BJ (cell line): ENCODE results near the gene C1QL2. TPM values are rescaled to one million over a fixed set of nuclear protein-coding genes. Genes with fewer than 3 reads are reported as not detected.

ENCODE experiments used
- CTCF ChIA-PET: fragments of 350-600 bp; formaldehyde crosslinking; extraction: SDS; loops from one replicate; lab custom pipeline; 2021; ENCODE audit warnings: antibody characterized with exemption, inconsistent platforms; lab: Yijun Ruan, JAX
- POLR2A ChIA-PET: fragments of 300-600 bp; sonication (Branson Sonifier 250); formaldehyde crosslinking; extraction: SDS; loops from one replicate; lab custom pipeline; 2021; ENCODE audit warnings: antibody characterized with exemption; lab: Charles Lee
- DNase-seq: peaks from one replicate; pipeline ENCODE4 v3.0.0-alpha.2; 2011; ENCODE audit warnings: low read depth
- H3K27me3 ChIP-seq: 2 replicates; pipeline ENCODE4 v1.6.0; 2011; ENCODE audit warnings: low read length; ENCODE audit not compliant: control insufficient read depth, insufficient read depth
- H3K36me3 ChIP-seq: 2 replicates; pipeline ENCODE4 v1.5.1; 2011; ENCODE audit warnings: low read length; ENCODE audit not compliant: control insufficient read depth, insufficient read depth
- H3K4me3 ChIP-seq: 2 replicates; pipeline ENCODE4 v1.5.1; 2011; ENCODE audit warnings: low read depth, mild to moderate bottlenecking, control low read depth, low read length
- polyA plus RNA-seq: library from polyadenylated mRNA; depleted of rRNA; stranded (reverse); fragments of >200 nt; gene quantifications from 2 replicates; pipeline ENCODE4 v1.2.3, GENCODE V29; 2011
- TF ChIP-seq, protein P1 (sequence below): IDR thresholded peaks from 2 replicates; pipeline ENCODE4 v1.5.1; 2011; ENCODE audit warnings: low read depth, mild to moderate bottlenecking, control low read depth, inconsistent platforms, low read length, moderate library complexity; ENCODE audit not compliant: insufficient read depth

C1QL2 gene
- polyA plus RNA-seq, 1 experiment, result not detected

DNA sequence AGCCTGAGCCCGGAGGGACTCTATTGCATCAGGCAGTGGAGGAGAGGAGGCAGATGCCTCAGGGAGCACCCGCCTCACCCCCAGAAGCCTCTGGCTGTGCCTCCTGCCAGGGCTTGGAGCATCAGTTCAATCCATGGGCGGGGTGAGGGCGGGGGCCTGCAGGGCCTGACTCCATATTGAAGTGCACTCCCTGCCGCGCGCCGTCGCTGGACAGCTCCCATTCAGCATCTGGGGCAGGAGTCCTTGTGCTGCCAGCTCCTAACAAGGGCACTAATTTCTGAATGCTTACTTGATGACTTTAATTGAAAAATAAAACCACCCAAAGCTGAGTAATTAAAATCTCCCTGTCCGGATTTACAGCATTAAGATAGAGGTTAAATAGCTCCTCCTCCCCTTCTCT lies 23.8 kb downstream of the C1QL2 start:
- TF ChIP-seq, protein P1, sequence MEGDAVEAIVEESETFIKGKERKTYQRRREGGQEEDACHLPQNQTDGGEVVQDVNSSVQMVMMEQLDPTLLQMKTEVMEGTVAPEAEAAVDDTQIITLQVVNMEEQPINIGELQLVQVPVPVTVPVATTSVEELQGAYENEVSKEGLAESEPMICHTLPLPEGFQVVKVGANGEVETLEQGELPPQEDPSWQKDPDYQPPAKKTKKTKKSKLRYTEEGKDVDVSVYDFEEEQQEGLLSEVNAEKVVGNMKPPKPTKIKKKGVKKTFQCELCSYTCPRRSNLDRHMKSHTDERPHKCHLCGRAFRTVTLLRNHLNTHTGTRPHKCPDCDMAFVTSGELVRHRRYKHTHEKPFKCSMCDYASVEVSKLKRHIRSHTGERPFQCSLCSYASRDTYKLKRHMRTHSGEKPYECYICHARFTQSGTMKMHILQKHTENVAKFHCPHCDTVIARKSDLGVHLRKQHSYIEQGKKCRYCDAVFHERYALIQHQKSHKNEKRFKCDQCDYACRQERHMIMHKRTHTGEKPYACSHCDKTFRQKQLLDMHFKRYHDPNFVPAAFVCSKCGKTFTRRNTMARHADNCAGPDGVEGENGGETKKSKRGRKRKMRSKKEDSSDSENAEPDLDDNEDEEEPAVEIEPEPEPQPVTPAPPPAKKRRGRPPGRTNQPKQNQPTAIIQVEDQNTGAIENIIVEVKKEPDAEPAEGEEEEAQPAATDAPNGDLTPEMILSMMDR, result no peak
- DNase-seq, result no peak
- Histone ChIP-seq H3K27me3 (0 out of 2 replicates have a peak, but pooled peaks cover 1% of the 10 kb centered on the region), H3K4me3 (no peak overlapping the region), H3K36me3 (no peaks in the 10 kb centered on the region)
- POLR2A ChIA-PET, result no interaction called here
- CTCF ChIA-PET, result interaction anchor here (0.7 kb wide), 1 partner anchor 9 kb away, joined by 3 read pairs; no protein-coding TSS in a partner anchor

DNA sequence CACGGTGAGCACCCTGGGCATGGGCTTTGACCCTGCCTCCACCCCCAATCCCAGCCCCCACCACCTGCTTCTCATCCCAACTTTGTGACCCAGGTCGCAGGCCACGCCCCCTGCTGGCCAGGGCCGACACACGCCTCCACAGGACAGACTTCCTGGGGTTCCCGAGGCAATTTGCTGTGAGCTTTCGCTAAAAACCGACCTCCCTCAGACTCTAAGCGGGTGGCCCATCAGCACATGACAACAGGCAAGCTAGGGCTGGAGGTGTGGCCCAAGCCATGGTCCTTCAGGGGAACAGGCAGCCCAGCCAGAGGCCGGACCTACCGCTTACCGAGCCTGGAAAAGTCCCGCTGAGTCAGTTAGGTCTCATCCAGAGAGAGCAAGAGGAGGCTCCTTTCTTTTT lies 31.9 kb downstream of the C1QL2 start:
- TF ChIP-seq, protein P1, result peak; percentile 60
- CTCF ChIA-PET, result interaction anchor here (0.6 to 1.1 kb wide), 2 partner anchors 27 to 42 kb away, joined by 3 read pairs; no protein-coding TSS in a partner anchor
- no peak for DNase-seq
- Histone ChIP-seq H3K4me3 (no peak overlapping the region), H3K27me3 (peaks cover 5% of the 10 kb centered on the region), H3K36me3 (no peaks in the 10 kb centered on the region)
- POLR2A ChIA-PET, result no interaction called here

DNA sequence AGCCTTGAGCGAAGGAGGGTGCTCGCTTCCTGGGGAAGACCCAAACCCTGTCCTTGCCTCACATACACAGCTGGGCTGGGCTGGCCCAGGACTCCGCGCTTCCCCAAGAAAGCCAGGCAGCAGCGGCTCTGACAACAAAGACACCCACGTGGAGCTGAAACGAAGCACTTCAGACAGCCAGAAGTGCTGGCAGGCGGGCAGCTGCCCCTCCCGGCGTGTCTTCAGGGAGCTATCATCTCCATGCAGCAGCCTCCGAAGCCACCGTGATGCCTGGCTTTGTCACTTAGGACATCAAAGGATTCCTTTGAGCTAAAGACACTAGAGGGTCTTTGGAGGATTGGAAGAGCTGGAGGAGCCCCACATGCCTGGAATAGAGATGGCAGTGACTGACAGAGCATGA lies 35.2 kb downstream of the C1QL2 start:
- ChIA-PET CTCF (no interaction called here), POLR2A (no interaction called here)
- Histone ChIP-seq H3K4me3 (no peak overlapping the region), H3K27me3 (peaks cover 2% of the 10 kb centered on the region), H3K36me3 (no peaks in the 10 kb centered on the region)
- no peak for DNase-seq
- TF ChIP-seq, protein P1, result no peak

DNA sequence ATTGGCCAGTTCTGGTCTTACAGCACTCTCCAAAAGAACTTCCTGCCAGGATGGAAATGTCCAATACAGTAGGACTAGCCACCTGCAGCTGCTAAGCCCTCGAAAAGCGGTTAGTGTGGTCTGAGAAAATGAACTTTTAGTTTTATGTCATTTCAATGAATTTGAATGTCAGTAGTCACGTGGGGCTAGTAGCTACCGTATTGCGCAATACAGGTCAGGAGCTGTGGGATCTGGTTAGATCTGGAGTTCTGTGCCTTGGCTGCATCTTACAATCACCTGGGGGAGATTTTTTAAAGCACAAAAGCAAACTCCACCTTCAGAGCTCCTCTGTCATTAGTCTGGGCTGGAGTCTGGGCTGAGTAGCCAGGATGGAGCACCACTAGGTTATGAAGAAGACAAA lies 35.9 kb downstream of the C1QL2 start:
- TF ChIP-seq, protein P1, result no peak
- ChIA-PET CTCF (no interaction called here), POLR2A (no interaction called here)
- peaks cover 2% of the 10 kb centered on the region for H3K27me3 ChIP-seq
- no peak overlapping the region for H3K4me3 ChIP-seq
- H3K36me3 ChIP-seq, result no peaks in the 10 kb centered on the region
- DNase-seq, result no peak

DNA sequence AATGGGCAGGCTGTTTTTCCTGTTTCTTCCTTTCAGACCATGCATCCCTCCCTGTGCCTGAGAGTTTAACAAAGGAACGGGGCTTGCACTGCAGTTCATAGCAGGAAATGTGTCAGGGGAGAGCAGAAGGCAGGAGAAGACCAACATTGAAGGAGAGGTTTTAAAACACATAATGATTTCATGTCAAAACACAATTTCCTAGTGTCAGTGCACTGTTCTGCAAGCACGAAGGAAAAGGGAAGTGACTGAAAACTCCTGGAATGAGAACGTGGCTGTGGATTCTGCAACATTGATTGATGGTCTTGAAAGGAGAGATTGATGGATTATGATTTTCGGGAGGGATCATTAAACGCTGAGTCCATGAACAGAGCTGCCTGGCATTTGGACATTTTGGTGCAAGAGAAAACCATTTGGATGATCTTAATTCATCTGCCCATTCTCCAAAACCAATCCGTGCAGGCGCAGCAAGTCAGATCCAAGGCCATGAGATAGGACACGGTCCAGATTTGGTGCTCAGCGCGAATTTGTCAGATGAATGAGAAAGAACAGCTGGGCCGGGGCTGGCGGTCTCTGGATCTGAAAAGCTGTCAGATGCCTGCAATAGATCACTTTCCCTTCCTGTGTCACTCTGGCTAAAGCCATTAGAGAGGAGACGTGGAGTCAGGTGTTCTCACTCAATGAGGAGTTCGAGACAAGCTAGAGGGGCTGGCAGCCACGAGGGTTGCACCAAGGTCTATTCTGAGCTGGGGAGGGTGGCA lies 38.4 kb downstream of the C1QL2 start:
- H3K27me3 ChIP-seq, result no peaks in the 10 kb centered on the region; the same call in 1 of the 2 replicates
- POLR2A ChIA-PET, result no interaction called here
- TF ChIP-seq, protein P1, result no peak
- H3K36me3 ChIP-seq, result no peaks in the 10 kb centered on the region
- DNase-seq, result no peak
- no peak overlapping the region for H3K4me3 ChIP-seq
- CTCF ChIA-PET, result no interaction called here
